Cardiac atrium fibroblast (primary cell): ENCODE measurements around the gene ANAPC10. TPM values are rescaled to one million over a fixed set of nuclear protein-coding genes. Genes with fewer than 3 reads are reported as not detected.

ENCODE experiments used
- total RNA-seq: library from RNA; depleted of rRNA; stranded (reverse); fragments of >200 nt; gene quantifications from 2 replicates; pipeline ENCODE4 v1.2.3, GENCODE V29; 2015

ANAPC10 gene
- total RNA-seq: 20.8 and 25.1 TPM in 2 replicates

GRCh38 chr4:145097821-145098674 lies at the start of gene ANAPC10, which contains the start of gene ABCE1:
Gene ANAPC10, minus strand, starts transcription at chr4:145098196. Its CDS starts 2,097 bp downstream, at chr4:145096099.
Gene ABCE1, plus strand, starts transcription at chr4:145098311. Its CDS starts 6,102 bp downstream, at chr4:145104413.

Other genes starting within 250 kb of the ANAPC10 start
- gene ABCE1, start 115 bp upstream of the ANAPC10 start, total RNA-seq: 77.6 and 118 TPM in 2 replicates
- gene OTUD4, start 82.4 kb upstream of the ANAPC10 start, total RNA-seq: 10.1 and 15.1 TPM in 2 replicates